ENCODE measurements around the gene MYO16.
"Not testable (repeated sequence)": the region's sequence is repeated elsewhere in the genome, so short reads cannot be mapped to it uniquely, and the experiment has no call there.

MYO16 gene

DNA sequence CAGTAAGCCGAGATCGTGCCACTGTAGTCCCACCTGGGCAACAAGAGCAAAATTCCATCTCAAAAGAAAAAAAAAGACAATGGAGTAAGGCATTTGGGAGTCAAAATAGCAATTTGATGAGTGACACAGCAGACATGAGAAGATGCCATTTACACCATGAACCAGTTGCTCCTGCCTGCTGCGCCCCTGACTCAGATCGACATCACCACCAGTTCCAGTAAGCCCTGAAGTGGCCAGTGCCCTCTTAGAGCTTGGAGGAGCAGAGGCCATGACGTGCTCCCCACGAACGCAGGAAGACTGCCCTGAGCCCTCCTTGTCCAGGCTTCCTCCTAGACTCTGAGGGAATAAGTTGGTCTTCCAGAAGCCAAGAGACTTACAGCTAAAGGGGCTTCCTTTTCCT, 339.2 kb downstream of the MYO16 start:
- DNase-seq, result no peak

DNA sequence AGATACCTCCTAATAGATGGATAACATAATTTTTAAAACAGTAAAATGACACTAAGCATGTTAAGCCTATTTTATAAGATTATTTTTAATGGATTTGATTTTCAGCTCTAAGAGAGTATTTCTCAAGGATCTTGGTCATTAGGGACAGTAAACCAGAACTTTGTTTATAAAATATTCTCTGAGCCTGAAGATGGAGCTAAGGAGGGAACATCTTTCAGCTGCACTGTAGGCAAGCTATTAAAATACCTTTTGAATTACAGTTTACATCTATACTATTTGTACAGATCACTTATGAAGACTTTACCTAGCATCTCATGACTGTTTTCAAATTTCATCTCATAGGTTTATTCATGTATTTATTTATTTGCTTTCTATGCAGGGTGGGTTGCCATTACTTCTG, 345.3 kb downstream of the MYO16 start:
- no peak for DNase-seq

DNA sequence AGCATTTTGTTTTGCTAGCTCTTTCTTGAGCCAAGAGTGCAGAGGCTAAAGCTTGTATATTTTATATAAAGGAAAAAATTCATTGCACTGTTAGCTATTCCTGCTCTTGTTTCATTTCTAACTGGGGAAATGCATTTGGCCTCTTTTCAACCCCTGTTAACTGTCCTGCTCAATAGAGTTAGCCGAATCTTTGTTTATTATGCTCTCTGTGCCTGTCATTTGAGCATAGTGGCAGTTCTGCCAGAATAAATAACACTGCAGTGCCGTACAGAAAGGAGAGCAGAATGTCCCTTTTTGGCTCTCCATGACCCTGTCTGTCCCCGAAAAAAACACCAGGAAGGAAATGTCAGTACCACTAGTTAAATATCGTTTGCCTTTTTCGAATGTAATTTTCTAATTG, 350.8 kb downstream of the MYO16 start:
- DNase-seq, result peak in 2 of 51 donors; percentile 44 to 48

DNA sequence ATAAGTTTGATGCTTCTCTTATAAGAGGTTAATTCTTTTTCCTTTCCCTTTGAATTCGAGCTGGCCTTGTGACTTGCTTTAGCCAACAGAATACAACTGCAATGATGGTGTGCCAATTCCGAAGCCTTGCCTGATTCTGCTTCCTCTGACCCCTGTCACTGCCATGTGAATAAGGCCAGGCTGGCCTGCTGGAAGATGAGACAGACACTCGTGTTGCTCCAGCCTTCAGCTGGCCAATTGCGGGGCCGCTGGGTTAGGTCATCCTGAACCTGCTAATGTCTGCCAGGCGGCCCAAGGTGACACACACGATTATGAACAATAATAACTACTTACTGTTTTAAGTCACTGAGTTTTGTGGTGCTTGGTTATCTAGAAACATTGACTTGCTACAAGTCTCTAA, 352.0 kb downstream of the MYO16 start:
- DNase-seq, result peak in 2 of 51 donors; percentile 2 to 5

DNA sequence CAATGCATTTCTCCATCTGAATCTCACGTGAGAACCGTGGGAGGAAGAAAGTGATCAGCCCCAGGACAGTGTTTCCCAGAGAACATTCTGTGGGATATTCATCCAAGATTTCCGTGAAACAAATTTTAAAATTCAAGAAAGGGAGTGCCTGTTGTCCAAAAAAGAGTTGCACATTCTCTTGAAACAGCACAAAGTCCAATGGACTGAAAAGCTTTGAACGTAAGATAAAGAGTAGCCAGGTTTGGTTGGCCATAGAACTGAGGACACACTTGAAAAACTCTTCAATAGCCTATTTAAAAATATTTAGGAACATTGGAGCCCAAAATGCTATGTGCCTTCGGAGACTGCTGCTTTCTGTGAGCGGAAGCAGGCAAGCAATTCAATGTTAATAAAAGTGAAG, 353.9 kb downstream of the MYO16 start:
- no peak for DNase-seq

DNA sequence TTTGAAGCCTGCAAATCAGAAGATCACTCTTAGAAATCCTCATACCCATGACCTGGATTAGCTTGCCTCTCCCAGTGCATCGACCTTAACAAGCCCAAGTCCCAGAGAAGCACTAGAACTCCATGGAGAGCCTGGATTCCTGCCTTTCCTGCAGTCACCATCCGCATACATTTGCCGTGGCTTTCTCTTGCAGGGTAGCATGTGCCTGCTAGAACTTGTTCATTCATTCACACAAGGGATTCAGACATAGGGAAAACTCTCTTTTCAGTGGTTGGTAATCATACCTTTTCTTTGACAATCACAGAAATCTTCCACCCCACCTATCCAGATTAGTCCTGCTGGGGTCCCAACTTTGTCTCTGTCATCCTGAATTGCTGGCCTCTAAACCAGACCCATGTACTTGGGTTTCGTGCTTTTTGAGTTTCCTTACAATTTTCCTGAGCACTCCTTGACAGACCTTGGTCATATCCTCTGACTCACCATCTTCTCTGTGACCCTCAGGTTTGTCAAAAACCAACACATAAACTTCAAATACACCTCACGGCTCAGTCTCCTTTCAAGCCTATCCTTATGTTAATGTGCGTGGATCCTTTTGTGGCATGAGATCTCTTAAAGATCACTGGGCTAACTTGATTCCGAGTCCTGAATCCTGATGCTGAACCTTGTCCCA, 355.0 kb downstream of the MYO16 start:
- DNase-seq, result no peak

DNA sequence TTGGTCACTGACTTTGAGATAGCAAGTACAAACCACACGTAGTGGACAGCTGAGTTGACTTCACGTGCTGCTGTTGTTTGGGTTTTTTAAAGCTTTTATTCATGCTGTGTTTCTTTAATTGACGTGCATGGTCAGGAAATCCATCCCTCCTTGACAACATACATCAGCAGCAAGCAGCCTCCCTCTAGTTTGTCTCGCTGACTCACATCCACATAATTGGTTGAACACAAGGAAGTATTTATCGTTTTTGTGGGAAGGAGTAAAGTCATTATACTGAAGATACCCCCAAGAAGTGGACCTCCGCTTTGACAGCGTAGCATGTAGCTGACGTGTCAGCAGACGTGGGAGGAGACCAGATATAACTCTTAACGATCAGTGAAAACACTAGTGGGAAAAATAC, 355.8 kb downstream of the MYO16 start:
- no peak for DNase-seq

DNA sequence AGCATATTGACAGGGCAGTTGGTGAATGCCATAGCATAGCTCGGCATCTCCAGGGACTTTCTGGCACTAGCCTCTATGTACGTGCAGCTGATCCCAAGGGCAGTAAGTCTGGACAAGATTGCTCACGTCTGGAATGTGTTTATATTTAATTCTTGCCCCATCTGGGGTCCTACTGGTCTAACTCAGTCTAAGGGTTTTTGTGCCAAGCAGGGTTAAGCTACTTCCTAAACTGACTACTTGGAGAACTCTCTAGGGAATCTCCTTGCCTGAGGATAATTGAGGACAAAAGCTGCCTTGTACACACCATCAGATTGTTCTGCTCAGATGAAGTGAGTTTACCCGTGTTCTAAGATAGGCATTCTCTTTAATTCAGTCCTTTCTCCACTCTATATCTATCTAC, 358.1 kb downstream of the MYO16 start:
- DNase-seq, result no peak

DNA sequence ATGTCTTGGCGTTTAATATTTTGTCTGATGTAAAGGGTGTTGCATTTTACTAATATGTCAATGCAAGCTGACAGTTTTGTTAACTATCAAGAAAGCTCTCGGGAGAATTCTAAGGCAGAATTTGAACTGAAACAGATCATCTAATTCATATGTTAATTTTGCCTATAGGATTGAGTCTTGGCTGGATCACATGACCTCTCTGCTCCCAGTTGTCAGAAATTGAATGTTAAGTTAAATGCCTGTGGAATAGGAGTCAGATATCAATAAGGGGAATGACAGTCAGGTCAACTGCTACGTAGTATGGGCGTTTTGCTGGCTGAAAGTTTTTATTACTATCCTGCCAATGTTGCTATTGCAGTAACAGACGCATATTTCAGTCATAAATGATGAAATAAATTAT, 358.5 kb downstream of the MYO16 start:
- DNase-seq, result no peak

DNA sequence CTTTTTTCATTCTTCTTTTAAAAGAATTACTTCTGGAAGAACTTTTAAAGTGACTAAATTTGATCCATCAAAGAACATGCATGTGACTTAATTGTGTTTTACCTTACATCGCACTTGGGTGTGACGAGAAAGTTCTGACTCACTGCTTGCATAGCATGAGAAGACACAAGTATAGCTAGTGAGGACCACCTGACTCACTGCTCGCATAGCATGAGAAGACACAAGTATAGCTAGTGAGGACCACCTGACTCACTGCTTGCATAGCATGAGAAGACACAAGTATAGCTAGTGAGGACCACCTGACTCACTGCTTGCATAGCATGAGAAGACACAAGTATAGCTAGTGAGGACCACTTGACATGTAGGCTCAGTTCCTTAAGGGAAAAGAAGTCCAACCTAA, 362.0 kb downstream of the MYO16 start:
- not testable (repeated sequence) for DNase-seq

DNA sequence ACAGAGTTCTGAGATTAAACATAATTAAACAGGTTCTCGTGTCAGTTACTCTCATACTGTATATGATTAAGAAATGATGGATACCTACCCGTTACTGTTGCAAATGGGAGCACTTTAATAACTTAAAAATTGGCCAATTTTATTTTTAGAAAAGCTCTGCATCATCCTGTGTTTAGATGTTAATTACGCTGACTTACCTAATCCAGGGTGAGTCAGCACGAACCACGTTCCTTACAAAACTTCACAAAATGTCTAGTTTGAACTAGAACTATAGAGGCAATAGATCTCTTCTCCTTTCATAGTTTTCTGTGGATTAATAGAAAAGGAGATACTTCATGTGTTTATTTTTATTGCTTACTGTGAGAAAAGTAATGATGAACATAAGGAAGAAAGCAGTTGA, 363.9 kb downstream of the MYO16 start:
- no peak for DNase-seq

DNA sequence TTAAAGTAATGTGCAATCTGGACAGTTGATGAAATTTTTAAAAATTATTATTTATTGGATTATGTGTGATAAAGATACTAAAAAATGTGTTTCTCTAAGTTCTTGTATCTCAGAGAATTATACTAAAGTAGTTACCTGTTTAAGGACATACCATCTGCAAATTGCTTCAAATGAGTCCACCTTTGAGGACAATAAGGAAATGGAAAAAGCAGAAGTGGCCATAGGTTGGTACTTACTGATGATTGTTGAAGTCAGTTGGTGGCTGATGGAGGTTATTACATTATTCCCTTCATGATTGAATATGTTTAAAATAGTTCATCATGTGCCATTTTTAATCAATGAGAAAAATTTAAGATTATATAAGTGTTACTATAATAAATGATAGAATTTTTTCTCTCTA, 367.0 kb downstream of the MYO16 start:
- no peak for DNase-seq

DNA sequence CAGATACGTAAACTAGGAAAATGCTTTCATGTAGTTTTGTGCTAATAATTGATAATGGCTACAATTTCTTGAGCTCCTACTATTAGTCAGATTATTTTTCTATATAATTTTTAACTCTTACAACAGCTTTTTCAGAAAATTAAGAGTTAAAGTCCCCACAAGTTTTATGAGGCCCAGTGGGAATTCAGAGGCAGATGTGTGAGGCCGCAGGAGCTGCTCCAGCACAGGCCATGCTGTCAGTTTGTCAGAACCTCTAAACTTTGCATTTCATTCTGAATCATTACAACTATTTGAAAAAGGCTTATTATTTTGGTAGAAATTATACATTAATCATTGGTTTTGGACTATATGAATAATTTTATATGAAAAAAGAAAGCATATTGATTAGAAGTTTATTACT, 370.8 kb downstream of the MYO16 start:
- no peak for DNase-seq

DNA sequence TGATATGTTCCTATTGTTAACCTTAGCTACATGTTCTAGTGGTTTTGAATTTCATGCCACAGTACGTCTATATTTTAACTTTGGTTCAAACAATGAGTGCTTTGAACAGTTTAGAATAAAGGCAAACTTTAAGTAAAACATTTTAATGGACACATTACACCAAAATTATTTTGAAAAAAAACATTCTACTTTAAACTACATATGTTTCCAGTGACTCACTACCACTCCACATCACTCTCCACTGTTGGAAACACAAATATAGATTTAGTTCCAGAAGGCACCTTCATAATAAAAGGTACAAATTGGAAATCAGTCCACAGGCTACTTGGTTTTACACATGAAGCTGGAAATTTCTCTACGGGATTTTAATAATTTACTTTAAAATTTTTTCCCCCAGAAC, 373.5 kb downstream of the MYO16 start:
- no peak for DNase-seq

DNA sequence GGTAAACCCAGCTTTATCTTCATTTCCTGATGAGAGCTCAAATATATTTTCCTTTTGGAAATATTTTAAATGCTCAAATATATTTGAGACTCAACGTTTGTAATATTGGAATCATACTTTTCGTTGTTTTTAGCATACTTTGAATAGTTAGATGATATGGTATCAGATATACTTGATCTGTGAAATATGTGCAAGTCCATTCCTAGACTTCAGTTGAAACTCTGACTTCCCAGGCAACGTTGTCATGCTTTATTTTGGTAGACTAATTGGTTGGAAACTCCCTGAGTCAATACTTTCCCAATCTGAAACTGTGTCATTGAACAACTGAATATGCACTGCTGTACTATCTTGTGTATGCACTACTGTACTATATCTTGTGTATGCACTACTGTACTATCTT, 378.5 kb downstream of the MYO16 start:
- no peak for DNase-seq

DNA sequence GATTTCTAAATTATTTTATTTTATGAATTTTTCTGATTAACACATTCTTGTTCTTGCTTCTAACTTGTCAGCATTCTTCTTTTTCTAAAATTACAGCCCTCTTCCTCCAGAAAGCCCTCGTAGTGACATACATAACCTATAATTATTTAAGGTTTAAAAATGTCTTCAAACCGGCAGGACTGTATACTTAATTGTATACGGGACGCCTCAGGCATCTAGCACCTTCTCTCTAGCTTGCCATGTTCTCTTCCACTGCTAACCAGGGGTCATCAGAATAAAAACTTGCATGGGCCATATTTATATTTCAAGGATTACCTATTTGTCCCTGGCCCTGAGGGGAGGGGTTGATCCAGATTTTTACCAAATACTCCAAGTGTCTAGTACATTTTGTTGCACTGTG, 380.3 kb downstream of the MYO16 start:
- no peak for DNase-seq

DNA sequence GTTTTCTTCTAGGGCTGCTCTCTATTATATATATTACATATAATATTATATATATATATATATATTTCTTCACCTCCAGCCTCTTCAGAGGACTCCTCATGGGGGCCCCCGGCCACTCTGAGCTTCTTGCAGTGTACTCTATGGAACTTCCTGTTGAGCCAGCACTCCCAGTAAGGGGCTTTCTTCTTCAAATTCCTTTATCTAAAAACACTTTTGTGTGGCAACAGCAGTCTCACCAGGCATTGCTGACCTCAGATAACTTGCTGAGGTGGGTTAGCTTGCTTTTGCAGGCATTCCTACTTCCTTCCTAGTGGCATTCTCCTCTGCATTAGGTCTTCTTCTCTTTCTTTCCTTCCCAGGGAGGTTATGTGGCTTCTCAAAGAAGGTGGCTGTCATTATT, 381.5 kb downstream of the MYO16 start:
- no peak for DNase-seq

DNA sequence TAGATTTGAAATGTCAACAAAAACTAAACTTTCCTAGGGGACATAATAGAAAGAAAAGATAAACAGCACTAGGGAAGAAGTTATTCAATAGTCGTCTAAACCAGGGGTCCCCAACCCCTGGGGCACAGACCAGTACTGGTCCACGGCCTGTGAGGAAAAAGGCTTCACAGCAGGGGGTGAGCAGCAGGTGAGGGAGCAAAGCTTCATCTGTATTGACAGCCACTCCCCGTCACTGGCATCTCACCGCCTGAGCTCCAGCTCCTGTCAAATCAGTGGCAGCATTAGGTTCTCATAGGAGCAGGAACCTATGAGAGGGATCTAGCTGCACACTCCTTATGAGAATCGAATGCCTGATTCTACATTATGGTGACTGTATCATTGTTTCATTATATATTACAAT, 382.7 kb downstream of the MYO16 start:
- DNase-seq, result no peak

DNA sequence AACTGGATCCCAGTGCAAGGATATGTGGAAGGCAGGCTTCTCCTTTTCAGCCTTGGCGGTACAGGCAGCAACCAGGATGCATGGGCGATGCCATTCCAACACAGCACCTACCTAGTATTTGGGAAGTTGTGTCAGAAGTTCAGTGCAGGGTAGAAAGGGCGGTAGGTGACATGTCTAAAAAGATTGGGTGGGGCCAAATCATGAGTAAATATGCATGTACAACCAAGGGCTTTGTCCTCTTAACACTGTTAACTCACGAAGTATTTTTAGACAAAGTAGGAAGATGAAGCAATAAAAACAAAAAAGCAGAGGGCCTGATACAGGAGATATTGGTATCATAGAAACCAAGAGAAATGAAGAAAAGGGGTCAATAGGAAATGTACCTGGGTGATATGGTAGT, 392.1 kb downstream of the MYO16 start:
- no peak for DNase-seq

DNA sequence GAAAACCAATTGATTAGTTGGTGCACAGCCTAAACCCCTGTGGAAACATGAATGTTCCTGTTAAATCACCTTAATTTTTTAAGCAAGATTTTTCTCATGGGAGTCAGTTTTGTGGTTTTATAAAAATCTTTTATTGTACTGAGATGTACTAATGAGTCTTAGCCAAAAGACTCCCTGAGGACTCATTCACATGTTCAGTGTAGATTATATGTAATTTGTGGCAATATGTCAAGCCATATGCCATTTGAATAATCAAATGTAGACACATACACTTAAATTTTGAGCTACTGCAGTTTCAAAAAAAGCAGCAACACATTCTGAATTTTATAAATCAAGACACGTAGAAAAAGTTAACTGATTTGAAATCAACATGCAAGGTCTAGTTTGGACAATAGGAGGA, 395.2 kb downstream of the MYO16 start:
- DNase-seq, result no peak

DNA sequence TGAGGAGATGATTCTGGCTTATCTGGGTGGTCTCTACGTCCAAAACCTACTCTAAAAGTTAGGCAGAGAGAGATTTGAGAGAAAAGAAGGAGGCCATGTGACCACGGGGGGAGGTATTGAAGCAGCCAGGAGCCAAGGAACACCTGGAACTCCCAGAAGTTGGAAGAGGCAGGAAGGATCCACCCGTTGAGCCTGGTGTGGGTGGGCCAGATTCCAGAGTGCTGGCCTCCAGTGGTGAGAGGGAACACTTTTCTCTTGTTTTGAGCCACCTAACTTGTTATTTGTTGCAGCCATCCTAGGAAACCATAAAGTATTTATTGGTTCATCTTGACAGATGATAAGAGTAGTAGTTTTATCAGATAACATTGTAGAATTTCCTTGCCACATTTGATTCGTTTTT, 396.9 kb downstream of the MYO16 start:
- no peak for DNase-seq

DNA sequence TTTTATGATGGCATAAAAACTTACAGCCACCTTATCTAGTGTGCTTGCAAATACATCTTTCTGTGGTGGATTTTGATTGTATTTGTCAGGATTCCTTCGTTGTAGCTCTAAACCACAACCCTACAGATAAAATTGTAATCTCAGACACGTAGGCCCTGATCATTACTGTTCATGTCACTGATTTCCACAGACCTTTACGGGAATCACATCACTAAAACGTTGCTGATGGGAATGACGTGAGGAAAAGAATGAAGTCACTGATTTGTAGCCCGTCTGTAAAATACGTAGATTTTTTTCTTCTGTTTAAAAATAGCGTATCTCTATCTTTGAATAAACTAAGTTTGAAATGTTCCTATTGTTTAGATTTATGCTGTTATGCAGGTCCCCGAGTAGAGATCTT, 399.2 kb downstream of the MYO16 start:
- no peak for DNase-seq

DNA sequence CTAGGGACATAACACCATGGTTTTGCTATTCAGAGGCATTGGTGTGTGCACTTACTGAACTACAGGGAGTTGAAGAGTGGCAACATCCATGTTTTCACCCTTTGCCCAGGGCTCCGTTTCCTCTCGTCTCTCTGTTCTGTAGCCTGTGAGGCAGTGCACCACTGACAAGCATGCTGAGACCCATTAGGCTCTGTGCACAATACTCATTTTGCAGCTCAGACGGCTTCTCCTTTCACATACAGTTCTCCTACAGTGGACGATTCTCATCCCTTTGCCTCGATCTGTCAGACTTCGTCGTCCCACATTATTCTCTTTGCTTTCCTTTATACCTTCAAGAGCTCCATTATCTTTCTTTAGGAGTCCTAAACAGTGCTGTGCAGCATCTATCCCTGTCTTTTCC, 403.7 kb downstream of the MYO16 start:
- no peak for DNase-seq

DNA sequence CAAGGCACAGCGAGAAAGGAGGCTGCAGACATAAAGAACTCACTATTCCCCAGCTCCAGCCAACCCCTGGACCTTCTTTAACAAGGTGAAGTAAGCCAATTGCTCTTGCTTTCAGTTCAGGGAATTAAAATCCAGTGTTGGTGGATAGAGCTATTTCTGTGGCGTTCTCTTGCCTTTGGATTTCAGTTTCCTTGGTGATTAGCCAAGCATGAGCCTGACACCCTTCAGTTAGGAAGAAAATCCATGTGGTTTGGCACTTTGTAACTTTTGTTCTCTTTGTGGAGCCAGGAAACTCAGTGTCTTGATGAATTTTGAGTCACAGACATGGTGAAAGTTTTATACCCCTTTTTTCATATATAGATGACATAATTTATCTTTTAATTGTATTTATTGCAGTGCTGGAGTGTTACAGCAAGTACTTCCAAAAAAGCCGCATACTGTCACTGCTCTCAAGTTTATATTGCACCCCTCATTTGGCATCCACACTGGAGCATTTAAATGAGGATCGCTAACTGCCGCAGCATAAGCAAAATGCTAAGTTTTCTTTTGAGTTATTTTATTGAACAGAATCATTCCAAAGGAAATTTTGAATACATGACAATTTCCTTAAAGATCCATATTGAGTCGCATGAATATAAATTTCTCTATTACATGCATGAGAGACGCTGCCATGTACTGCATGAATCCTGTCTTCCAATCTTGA, 406.8 kb downstream of the MYO16 start:
- DNase-seq, result peak in 4 of 51 donors; percentile 1 to 48 (median 4)

All from hypothalamus (tissue), 51 donors.